WTC11 (cell line): ENCODE results near the gene ZFP82. TPM values are rescaled to one million over a fixed set of nuclear protein-coding genes. Genes with fewer than 3 reads are reported as not detected.

ENCODE experiments used
- ATAC-seq: fragments of 200-7000 bp; cut with Tn5 transposase; 2 replicates; pipeline ENCODE4 v1.10.0; 2021; ENCODE audit warnings: mild to moderate bottlenecking, moderate library complexity
- CTCF ChIA-PET: fragments of 300-600 bp; sonication (Branson Sonifier 250); formaldehyde crosslinking; loops from one replicate; lab custom pipeline; 2021; ENCODE audit warnings: antibody characterized with exemption; lab: Charles Lee
- POLR2A ChIA-PET: fragments of 350-600 bp; sonication (Branson Sonifier 250); formaldehyde crosslinking; loops from one replicate; lab custom pipeline; 2021; ENCODE audit warnings: antibody characterized with exemption; lab: Charles Lee
- DNase-seq: peaks from one replicate; pipeline ENCODE4 v3.0.0; 2021; ENCODE audit warnings: low spot score
- H3K27ac Mint-ChIP-seq: 2 replicates; pipeline ENCODE4 v1.8.0; 2021; ENCODE audit warnings: mixed read lengths
- H3K27me3 Mint-ChIP-seq: 2 replicates; pipeline ENCODE4 v1.8.0; 2021; ENCODE audit warnings: low read depth, mild to moderate bottlenecking, moderate library complexity, mixed read lengths
- H3K36me3 Mint-ChIP-seq: 2 replicates; pipeline ENCODE4 v1.8.0; 2021; ENCODE audit warnings: mixed read lengths
- H3K4me1 Mint-ChIP-seq: 2 replicates; pipeline ENCODE4 v1.8.0; 2022; ENCODE audit warnings: mixed read lengths
- H3K4me3 Mint-ChIP-seq: 2 replicates; pipeline ENCODE4 v1.8.0; 2021; ENCODE audit warnings: mild to moderate bottlenecking, moderate library complexity, mixed read lengths
- H3K9me3 Mint-ChIP-seq: 2 replicates; pipeline ENCODE4 v1.8.0; 2021; ENCODE audit warnings: mixed read lengths
- ELF4 ChIP-seq: sonication (generic); formaldehyde crosslinking; IDR thresholded peaks from 2 replicates; pipeline ENCODE4 v1.8.1; 2022; ENCODE audit warnings: low read depth, mild to moderate bottlenecking, moderate library complexity, missing genetic modification reagents
- EMX1 ChIP-seq: fragments of 250-450 bp; sonication (Bioruptor Pico); IDR thresholded peaks from 2 replicates; pipeline ENCODE4 v1.8.0; 2021; ENCODE audit warnings: mild to moderate bottlenecking
- FOXK1 ChIP-seq: sonication (generic); formaldehyde crosslinking; IDR thresholded peaks from 2 replicates; pipeline ENCODE4 v1.8.0; 2022; ENCODE audit warnings: mild to moderate bottlenecking, moderate library complexity, missing genetic modification reagents
- FOXP1 ChIP-seq: sonication (generic); formaldehyde crosslinking; IDR thresholded peaks from 2 replicates; pipeline ENCODE4 v1.8.0; 2022; ENCODE audit warnings: missing genetic modification reagents, mild to moderate bottlenecking, moderate library complexity, borderline replicate concordance
- GABPB1 ChIP-seq: sonication (generic); formaldehyde crosslinking; IDR thresholded peaks from 2 replicates; pipeline ENCODE4 v1.8.1; 2023; ENCODE audit warnings: mild to moderate bottlenecking, missing genetic modification reagents
- JUN ChIP-seq: sonication (generic); formaldehyde crosslinking; IDR thresholded peaks from 2 replicates; pipeline ENCODE4 v1.8.0; 2023; ENCODE audit warnings: mild to moderate bottlenecking, missing genetic modification reagents
- KAT7 ChIP-seq: sonication (generic); formaldehyde crosslinking; IDR thresholded peaks from 2 replicates; pipeline ENCODE4 v1.8.1; 2023; ENCODE audit warnings: missing genetic modification reagents, mild to moderate bottlenecking, borderline replicate concordance
- MYBL2 ChIP-seq: sonication (generic); formaldehyde crosslinking; IDR thresholded peaks from 2 replicates; pipeline ENCODE4 v1.8.1; 2023; ENCODE audit warnings: mild to moderate bottlenecking, moderate library complexity, missing genetic modification reagents
- NFYB ChIP-seq: sonication (generic); formaldehyde crosslinking; conservative IDR thresholded peaks from 2 replicates; pipeline ENCODE4 v1.8.0; 2022; ENCODE audit warnings: low read depth, missing genetic modification reagents
- NR2C2 ChIP-seq: sonication (generic); formaldehyde crosslinking; IDR thresholded peaks from 2 replicates; pipeline ENCODE4 v1.8.0; 2022; ENCODE audit warnings: mild to moderate bottlenecking, missing genetic modification reagents
- SMAD4 ChIP-seq: sonication (generic); formaldehyde crosslinking; IDR thresholded peaks from 2 replicates; pipeline ENCODE4 v1.8.0; 2022; ENCODE audit warnings: mild to moderate bottlenecking, missing genetic modification reagents
- TCF7 ChIP-seq: sonication (generic); formaldehyde crosslinking; IDR thresholded peaks from 2 replicates; pipeline ENCODE4 v1.8.0; 2022; ENCODE audit warnings: mild to moderate bottlenecking, low read depth, missing genetic modification reagents, moderate library complexity
- TEAD1 ChIP-seq: sonication (generic); formaldehyde crosslinking; IDR thresholded peaks from 2 replicates; pipeline ENCODE4 v1.8.0; 2022; ENCODE audit warnings: mild to moderate bottlenecking, missing genetic modification reagents
- ZNF263 ChIP-seq: sonication (generic); formaldehyde crosslinking; IDR thresholded peaks from 2 replicates; pipeline ENCODE4 v1.8.1; 2022; ENCODE audit warnings: low read depth, mild to moderate bottlenecking, moderate library complexity, missing genetic modification reagents
- total RNA-seq: library from RNA; stranded (reverse); gene quantifications from 3 replicates; pipeline ENCODE4 v1.2.3, GENCODE V29; 2021
- TF ChIP-seq, protein P1 (sequence below): fragments of 250-450 bp; sonication (Bioruptor Pico); IDR thresholded peaks from 2 replicates; pipeline ENCODE4 v1.9.0; 2021; ENCODE audit warnings: mild to moderate bottlenecking
- TF ChIP-seq, protein P2 (sequence below): sonication (generic); formaldehyde crosslinking; IDR thresholded peaks from 2 replicates; pipeline ENCODE4 v1.8.1; 2023; ENCODE audit warnings: mild to moderate bottlenecking, missing genetic modification reagents
- TF ChIP-seq, protein P3 (sequence below): sonication (generic); formaldehyde crosslinking; IDR thresholded peaks from 2 replicates; pipeline ENCODE4 v1.8.1; 2022; ENCODE audit warnings: low read depth, missing genetic modification reagents, borderline replicate concordance
- TF ChIP-seq, protein P4 (sequence below): sonication (generic); formaldehyde crosslinking; IDR thresholded peaks from 2 replicates; pipeline ENCODE4 v1.8.1; 2023; ENCODE audit warnings: mild to moderate bottlenecking, missing genetic modification reagents, borderline replicate concordance
- TF ChIP-seq, protein P5 (sequence below): sonication (generic); formaldehyde crosslinking; conservative IDR thresholded peaks from 2 replicates; pipeline ENCODE4 v1.8.1; 2023; ENCODE audit warnings: mild to moderate bottlenecking, low read depth, missing genetic modification reagents, moderate library complexity
- TF ChIP-seq, protein P6 (sequence below): sonication (generic); formaldehyde crosslinking; IDR thresholded peaks from 2 replicates; pipeline ENCODE4 v1.8.1; 2022; ENCODE audit warnings: mild to moderate bottlenecking, missing genetic modification reagents, moderate library complexity, borderline replicate concordance

The ZFP82 gene
- total RNA-seq, 1 experiment from 2014 or later: 13.1 TPM

DNA sequence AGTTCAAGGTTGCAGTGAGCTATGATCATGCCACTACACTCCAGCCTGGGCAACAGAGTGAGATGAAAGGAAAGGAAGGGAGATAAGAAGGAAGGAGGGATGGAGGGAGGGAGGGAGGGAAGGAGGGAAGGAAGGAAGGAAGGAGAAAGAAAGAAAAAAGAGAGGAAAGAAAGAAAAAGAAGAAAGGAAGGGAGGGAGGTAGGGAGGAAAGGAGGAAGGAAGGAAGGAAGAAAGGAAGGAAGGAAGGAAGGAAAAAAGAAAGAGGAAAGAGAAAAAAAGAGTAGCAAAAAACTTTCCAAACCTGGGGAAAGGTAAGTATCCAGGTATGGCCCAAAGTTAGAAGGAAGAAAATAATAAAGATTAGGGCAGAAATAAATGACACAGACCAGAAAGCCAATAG is 46.6 kb downstream of the ZFP82 start (continued):
- TF ChIP-seq ZNF263 (CRISPR knock-in tag) (no peak), ELF4 (CRISPR knock-in tag) (no peak), EMX1 (CRISPR knock-in tag) (no peak), TEAD1 (CRISPR knock-in tag) (no peak), FOXK1 (CRISPR knock-in tag) (no peak)
- TF ChIP-seq, protein P1, sequence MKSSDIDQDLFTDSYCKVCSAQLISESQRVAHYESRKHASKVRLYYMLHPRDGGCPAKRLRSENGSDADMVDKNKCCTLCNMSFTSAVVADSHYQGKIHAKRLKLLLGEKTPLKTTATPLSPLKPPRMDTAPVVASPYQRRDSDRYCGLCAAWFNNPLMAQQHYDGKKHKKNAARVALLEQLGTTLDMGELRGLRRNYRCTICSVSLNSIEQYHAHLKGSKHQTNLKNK (CRISPR knock-in tag): no peak
- TF ChIP-seq, protein P2, sequence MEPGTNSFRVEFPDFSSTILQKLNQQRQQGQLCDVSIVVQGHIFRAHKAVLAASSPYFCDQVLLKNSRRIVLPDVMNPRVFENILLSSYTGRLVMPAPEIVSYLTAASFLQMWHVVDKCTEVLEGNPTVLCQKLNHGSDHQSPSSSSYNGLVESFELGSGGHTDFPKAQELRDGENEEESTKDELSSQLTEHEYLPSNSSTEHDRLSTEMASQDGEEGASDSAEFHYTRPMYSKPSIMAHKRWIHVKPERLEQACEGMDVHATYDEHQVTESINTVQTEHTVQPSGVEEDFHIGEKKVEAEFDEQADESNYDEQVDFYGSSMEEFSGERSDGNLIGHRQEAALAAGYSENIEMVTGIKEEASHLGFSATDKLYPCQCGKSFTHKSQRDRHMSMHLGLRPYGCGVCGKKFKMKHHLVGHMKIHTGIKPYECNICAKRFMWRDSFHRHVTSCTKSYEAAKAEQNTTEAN (CRISPR knock-in tag): no peak

DNA sequence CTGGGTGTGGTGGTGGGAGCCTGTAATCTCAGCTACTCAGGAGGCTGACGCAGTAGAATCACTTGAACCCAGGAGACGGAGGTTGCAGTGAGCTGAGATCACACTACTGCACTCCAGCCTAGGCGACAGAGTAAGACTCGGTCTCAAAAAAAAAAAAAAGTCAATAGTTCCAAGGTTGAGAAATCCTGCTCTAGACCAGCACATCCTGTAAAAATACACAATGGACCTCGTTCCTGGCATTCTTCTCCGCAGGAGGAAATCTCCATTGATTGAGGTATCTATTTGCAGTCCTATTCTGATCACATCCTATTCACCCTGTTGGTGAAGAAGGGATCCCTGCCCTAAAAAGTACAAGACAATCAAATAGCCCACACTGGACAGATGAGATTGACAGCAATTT is 54.6 kb downstream of the ZFP82 start:
- POLR2A ChIA-PET: no interaction called here
- CTCF ChIA-PET: no interaction called here
- Mint-ChIP-seq H3K27me3 (no peaks in the 10 kb centered on the region), H3K9me3 (no peaks in the 10 kb centered on the region), H3K4me3 (no peak overlapping the region), H3K4me1 (peaks cover 4% of the 10 kb centered on the region), H3K27ac (no peak overlapping the region), H3K36me3 (peaks cover 30% of the 10 kb centered on the region)
- TF ChIP-seq, protein P3, sequence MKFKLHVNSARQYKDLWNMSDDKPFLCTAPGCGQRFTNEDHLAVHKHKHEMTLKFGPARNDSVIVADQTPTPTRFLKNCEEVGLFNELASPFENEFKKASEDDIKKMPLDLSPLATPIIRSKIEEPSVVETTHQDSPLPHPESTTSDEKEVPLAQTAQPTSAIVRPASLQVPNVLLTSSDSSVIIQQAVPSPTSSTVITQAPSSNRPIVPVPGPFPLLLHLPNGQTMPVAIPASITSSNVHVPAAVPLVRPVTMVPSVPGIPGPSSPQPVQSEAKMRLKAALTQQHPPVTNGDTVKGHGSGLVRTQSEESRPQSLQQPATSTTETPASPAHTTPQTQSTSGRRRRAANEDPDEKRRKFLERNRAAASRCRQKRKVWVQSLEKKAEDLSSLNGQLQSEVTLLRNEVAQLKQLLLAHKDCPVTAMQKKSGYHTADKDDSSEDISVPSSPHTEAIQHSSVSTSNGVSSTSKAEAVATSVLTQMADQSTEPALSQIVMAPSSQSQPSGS (CRISPR knock-in tag): no peak
- TF ChIP-seq SMAD4 (no peak), FOXP1 (CRISPR knock-in tag) (no peak), KAT7 (no peak), MYBL2 (CRISPR knock-in tag) (no peak), TCF7 (CRISPR knock-in tag) (no peak), GABPB1 (no peak), NR2C2 (CRISPR knock-in tag) (no peak), NFYB (CRISPR knock-in tag) (no peak), JUN (CRISPR knock-in tag) (no peak)
- TF ChIP-seq, protein P4, sequence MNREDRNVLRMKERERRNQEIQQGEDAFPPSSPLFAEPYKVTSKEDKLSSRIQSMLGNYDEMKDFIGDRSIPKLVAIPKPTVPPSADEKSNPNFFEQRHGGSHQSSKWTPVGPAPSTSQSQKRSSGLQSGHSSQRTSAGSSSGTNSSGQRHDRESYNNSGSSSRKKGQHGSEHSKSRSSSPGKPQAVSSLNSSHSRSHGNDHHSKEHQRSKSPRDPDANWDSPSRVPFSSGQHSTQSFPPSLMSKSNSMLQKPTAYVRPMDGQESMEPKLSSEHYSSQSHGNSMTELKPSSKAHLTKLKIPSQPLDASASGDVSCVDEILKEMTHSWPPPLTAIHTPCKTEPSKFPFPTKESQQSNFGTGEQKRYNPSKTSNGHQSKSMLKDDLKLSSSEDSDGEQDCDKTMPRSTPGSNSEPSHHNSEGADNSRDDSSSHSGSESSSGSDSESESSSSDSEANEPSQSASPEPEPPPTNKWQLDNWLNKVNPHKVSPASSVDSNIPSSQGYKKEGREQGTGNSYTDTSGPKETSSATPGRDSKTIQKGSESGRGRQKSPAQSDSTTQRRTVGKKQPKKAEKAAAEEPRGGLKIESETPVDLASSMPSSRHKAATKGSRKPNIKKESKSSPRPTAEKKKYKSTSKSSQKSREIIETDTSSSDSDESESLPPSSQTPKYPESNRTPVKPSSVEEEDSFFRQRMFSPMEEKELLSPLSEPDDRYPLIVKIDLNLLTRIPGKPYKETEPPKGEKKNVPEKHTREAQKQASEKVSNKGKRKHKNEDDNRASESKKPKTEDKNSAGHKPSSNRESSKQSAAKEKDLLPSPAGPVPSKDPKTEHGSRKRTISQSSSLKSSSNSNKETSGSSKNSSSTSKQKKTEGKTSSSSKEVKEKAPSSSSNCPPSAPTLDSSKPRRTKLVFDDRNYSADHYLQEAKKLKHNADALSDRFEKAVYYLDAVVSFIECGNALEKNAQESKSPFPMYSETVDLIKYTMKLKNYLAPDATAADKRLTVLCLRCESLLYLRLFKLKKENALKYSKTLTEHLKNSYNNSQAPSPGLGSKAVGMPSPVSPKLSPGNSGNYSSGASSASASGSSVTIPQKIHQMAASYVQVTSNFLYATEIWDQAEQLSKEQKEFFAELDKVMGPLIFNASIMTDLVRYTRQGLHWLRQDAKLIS (CRISPR knock-in tag): no peak
- TF ChIP-seq, protein P5, sequence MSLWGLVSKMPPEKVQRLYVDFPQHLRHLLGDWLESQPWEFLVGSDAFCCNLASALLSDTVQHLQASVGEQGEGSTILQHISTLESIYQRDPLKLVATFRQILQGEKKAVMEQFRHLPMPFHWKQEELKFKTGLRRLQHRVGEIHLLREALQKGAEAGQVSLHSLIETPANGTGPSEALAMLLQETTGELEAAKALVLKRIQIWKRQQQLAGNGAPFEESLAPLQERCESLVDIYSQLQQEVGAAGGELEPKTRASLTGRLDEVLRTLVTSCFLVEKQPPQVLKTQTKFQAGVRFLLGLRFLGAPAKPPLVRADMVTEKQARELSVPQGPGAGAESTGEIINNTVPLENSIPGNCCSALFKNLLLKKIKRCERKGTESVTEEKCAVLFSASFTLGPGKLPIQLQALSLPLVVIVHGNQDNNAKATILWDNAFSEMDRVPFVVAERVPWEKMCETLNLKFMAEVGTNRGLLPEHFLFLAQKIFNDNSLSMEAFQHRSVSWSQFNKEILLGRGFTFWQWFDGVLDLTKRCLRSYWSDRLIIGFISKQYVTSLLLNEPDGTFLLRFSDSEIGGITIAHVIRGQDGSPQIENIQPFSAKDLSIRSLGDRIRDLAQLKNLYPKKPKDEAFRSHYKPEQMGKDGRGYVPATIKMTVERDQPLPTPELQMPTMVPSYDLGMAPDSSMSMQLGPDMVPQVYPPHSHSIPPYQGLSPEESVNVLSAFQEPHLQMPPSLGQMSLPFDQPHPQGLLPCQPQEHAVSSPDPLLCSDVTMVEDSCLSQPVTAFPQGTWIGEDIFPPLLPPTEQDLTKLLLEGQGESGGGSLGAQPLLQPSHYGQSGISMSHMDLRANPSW (CRISPR knock-in tag): no peak
- TF ChIP-seq, protein P6, sequence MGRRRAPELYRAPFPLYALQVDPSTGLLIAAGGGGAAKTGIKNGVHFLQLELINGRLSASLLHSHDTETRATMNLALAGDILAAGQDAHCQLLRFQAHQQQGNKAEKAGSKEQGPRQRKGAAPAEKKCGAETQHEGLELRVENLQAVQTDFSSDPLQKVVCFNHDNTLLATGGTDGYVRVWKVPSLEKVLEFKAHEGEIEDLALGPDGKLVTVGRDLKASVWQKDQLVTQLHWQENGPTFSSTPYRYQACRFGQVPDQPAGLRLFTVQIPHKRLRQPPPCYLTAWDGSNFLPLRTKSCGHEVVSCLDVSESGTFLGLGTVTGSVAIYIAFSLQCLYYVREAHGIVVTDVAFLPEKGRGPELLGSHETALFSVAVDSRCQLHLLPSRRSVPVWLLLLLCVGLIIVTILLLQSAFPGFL (CRISPR knock-in tag): no peak
- ATAC-seq (no peak), DNase-seq (no peak)
